HK-2 (cell line): ENCODE results near the gene KRT9.

ENCODE experiments used
- DNase-seq: peaks from one replicate; pipeline ENCODE4 v3.0.0-alpha.2; 2018; ENCODE audit not compliant: unreplicated experiment

The KRT9 gene

GRCh38 chr17:41530062-41531048 is 41.5 kb downstream of the KRT9 start:
- peak; percentile 74 for DNase-seq

GRCh38 chr17:41529491-41529915 is 42.4 kb downstream of the KRT9 start:
- DNase-seq = no peak

GRCh38 chr17:41528959-41529353 is 42.9 kb downstream of the KRT9 start:
- DNase-seq = no peak

- DNase-seq = no peak
Observed at GRCh38 chr17:41527063-41528023, 44.5 kb downstream of the KRT9 start.

- DNase-seq = no peak
Observed at GRCh38 chr17:41524261-41524660, 47.6 kb downstream of the KRT9 start.

- no peak for DNase-seq
Observed at GRCh38 chr17:41523787-41524186, 48.1 kb downstream of the KRT9 start.

- DNase-seq = no peak
Observed at GRCh38 chr17:41523225-41523593, 48.6 kb downstream of the KRT9 start.

- peak; percentile 62 for DNase-seq
Observed at GRCh38 chr17:41522301-41523224, 49.3 kb downstream of the KRT9 start.

GRCh38 chr17:41521574-41522261 is 50.1 kb downstream of the KRT9 start:
- peak; percentile 86 for DNase-seq

GRCh38 chr17:41520821-41521521 is 50.9 kb downstream of the KRT9 start:
- DNase-seq = no peak

- no peak for DNase-seq
Observed at GRCh38 chr17:41519501-41520224, 52.2 kb downstream of the KRT9 start.

- DNase-seq = no peak
Observed at GRCh38 chr17:41518789-41519449, 52.9 kb downstream of the KRT9 start, which contains the start of gene KRT15. Gene KRT15 (minus strand): TSS chr17:41518890. CDS start chr17:41518827, 63 bp downstream.

GRCh38 chr17:41518031-41518430 is 53.8 kb downstream of the KRT9 start:
- no peak for DNase-seq

- no peak for DNase-seq
Observed at GRCh38 chr17:41516830-41517283, 55.0 kb downstream of the KRT9 start.

GRCh38 chr17:41516147-41516829 is 55.6 kb downstream of the KRT9 start:
- DNase-seq = no peak
